Peyer's patch (tissue), 4 donors: Measurements from ENCODE around the gene CACNB2.

Experiments used
- CTCF ChIP-seq, 6 experiments: fragments of 450-650 bp in 4 of 6; fragments of 200-600 bp in 2 of 6; sonication (generic) in 1 of 6; IDR thresholded peaks; one replicate each; pipeline ENCODE4 v1.5.1; 2017 to 2019; ENCODE audit warnings: antibody characterized with exemption in 6 of 6, mild to moderate bottlenecking in 3 of 6, moderate library complexity in 1 of 6
- POLR2A ChIP-seq, 2 donors: fragments of 450-650 bp; IDR thresholded peaks; one replicate each; pipeline ENCODE4 v1.5.1; 2017; ENCODE audit warnings: antibody characterized with exemption in 2 of 2, mild to moderate bottlenecking in 2 of 2, moderate library complexity in 2 of 2

DNA sequence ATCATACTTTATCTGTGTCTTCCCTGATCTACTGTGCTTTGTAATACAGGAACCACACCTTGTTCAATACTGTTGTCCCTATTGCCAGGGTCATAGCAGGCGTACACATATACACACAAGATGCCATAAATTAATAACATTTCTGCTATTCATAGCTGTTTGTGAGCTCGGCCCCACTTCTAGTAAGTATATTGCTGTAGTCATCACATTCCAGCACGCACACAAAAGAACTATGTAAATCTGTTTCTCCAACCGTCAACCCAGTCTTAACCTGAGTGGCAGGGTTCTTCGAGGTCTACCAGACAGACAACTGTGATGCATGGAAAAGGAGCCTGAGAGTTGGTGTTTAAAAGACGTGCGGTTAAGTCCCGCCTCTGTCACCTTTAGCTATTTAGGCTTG is 5.7 kb upstream of the CACNB2 start:
- TF ChIP-seq POLR2A (IDR thresholded peaks at IDR 0.05), result no peak
- no peak for TF ChIP-seq CTCF (IDR thresholded peaks at IDR 0.05)
